H1 (cell line): Measurements from ENCODE around the gene ADCY5. TPM values are rescaled to one million over a fixed set of nuclear protein-coding genes. Genes with fewer than 3 reads are reported as not detected.

Source experiments
- CTCF ChIA-PET: fragments of 300-600 bp; sonication (Branson Sonifier 250); formaldehyde crosslinking; loops from one replicate; lab custom pipeline; 2021; ENCODE audit not compliant: partially characterized antibody; lab: Charles Lee
- POLR2A ChIA-PET: fragments of 300-600 bp; sonication (Branson Sonifier 250); formaldehyde crosslinking; loops from one replicate; lab custom pipeline; 2021; ENCODE audit warnings: inconsistent platforms; ENCODE audit not compliant: partially characterized antibody; lab: Charles Lee
- DNase-seq, 2 experiments: peaks; one replicate each; pipeline versions ENCODE4 v3.0.0 to v3.0.0-alpha.2; 2010 to 2022; ENCODE audit warnings: low spot score in 2 of 2, low read depth in 1 of 2, mixed read lengths in 1 of 2
- FAIRE-seq: peaks from 2 replicates; lab custom pipeline; 2011; peaks lifted over from hg19 to GRCh38; lab: Jason Lieb, UNC
- H2AFZ ChIP-seq: 2 replicates; pipeline ENCODE4 v1.8.1; 2012; ENCODE audit warnings: low read length, inconsistent platforms
- H2AK5ac ChIP-seq: 2 replicates; pipeline ENCODE4 v1.6.1; 2013; ENCODE audit warnings: low read depth, low read length
- H2BK120ac ChIP-seq: replicated peaks from 2 replicates; pipeline ENCODE3; 2013; ENCODE audit warnings: low read depth, low read length, inconsistent platforms
- H2BK12ac ChIP-seq: 2 replicates; pipeline ENCODE4 v1.6.1; 2013; ENCODE audit warnings: low read depth, low read length
- H2BK15ac ChIP-seq: 2 replicates; pipeline ENCODE4 v1.6.1; 2013; ENCODE audit warnings: low read length
- H2BK20ac ChIP-seq: 2 replicates; pipeline ENCODE4 v1.6.1; 2013; ENCODE audit warnings: low read length
- H2BK5ac ChIP-seq: 2 replicates; pipeline ENCODE4 v1.6.1; 2013; ENCODE audit warnings: low read depth, low read length
- H3K14ac ChIP-seq: 2 replicates; pipeline ENCODE4 v1.6.1; 2013; ENCODE audit warnings: inconsistent platforms; ENCODE audit not compliant: insufficient read length
- H3K18ac ChIP-seq: 2 replicates; pipeline ENCODE4 v1.6.1; 2013; ENCODE audit warnings: low read length; ENCODE audit errors: extremely low read depth
- H3K23ac ChIP-seq: 2 replicates; pipeline ENCODE4 v1.6.1; 2013; ENCODE audit warnings: inconsistent platforms; ENCODE audit not compliant: insufficient read length
- H3K23me2 ChIP-seq: 2 replicates; pipeline ENCODE4 v1.6.1; 2013; ENCODE audit warnings: low read depth, low read length
- H3K27ac ChIP-seq: 2 replicates; pipeline ENCODE4 v1.6.1; 2011; ENCODE audit warnings: low read depth, low read length, inconsistent platforms
- H3K27me3 ChIP-seq, 4 experiments: replicated peaks in 1 of 4; 1 replicate in 1 of 4; 2 replicates in 3 of 4; pipeline versions ENCODE4 v1.6.1 to v1.8.1; 2011 to 2013; ENCODE audit warnings: low read length in 3 of 4, mild to moderate bottlenecking in 3 of 4, inconsistent platforms in 2 of 4, mixed read lengths in 2 of 4, moderate library complexity in 1 of 4; ENCODE audit not compliant: control insufficient read depth in 3 of 4, insufficient read depth in 3 of 4; ENCODE audit errors: extremely low read depth in 1 of 4
- H3K36me3 ChIP-seq, 4 experiments: 2 replicates each; pipeline versions ENCODE4 v1.6.1 to v1.8.1; 2011 to 2013; ENCODE audit warnings: mild to moderate bottlenecking in 4 of 4, low read length in 3 of 4, moderate library complexity in 2 of 4, control low read depth in 1 of 4, inconsistent platforms in 1 of 4; ENCODE audit not compliant: insufficient read depth in 4 of 4, control insufficient read depth in 2 of 4
- H3K4ac ChIP-seq: replicated peaks from 2 replicates; pipeline ENCODE3; 2013; ENCODE audit warnings: low read length, low read depth, mixed read lengths, inconsistent platforms; ENCODE audit not compliant: insufficient read length
- H3K4me1 ChIP-seq, 4 experiments: replicated peaks in 1 of 4; 1 replicate in 1 of 4; 2 replicates in 3 of 4; pipeline versions ENCODE4 v1.6.1 to v1.8.1; 2011 to 2013; ENCODE audit warnings: low read length in 3 of 4, inconsistent platforms in 2 of 4, mixed read lengths in 1 of 4; ENCODE audit not compliant: insufficient read depth in 4 of 4, control insufficient read depth in 3 of 4
- H3K4me2 ChIP-seq, 2 experiments: 2 replicates each; pipeline versions ENCODE4 v1.6.1 to v1.8.1; 2011 to 2013; ENCODE audit warnings: low read depth in 2 of 2, low read length in 2 of 2, control low read depth in 1 of 2, inconsistent platforms in 1 of 2, mild to moderate bottlenecking in 1 of 2; ENCODE audit not compliant: insufficient read depth in 1 of 2
- H3K4me3 ChIP-seq, 4 experiments: fragments of 200-600, 300-600 bp in 1 of 4; sonication (generic), shearing (Covaris generic), sonication (Bioruptor Twin) in 1 of 4; 2 replicates each; pipeline versions ENCODE4 v1.5.1 to v1.8.1; 2011 to 2016; ENCODE audit warnings: low read length in 4 of 4, low read depth in 3 of 4, control low read depth in 2 of 4, inconsistent platforms in 2 of 4, mild to moderate bottlenecking in 2 of 4, mixed read lengths in 1 of 4, moderate library complexity in 1 of 4; ENCODE audit not compliant: insufficient read depth in 2 of 4; ENCODE audit errors: extremely low read depth in 1 of 4
- H3K56ac ChIP-seq: replicated peaks from 2 replicates; pipeline ENCODE3; 2013; ENCODE audit warnings: low read depth, mild to moderate bottlenecking, mixed read lengths, low read length, inconsistent platforms; ENCODE audit not compliant: insufficient read length
- H3K79me1 ChIP-seq: 2 replicates; pipeline ENCODE4 v1.6.1; 2013; ENCODE audit warnings: low read depth, low read length, control low read depth
- H3K79me2 ChIP-seq, 2 experiments: 2 replicates each; pipeline versions ENCODE4 v1.6.1 to v1.8.1; 2012 to 2013; ENCODE audit warnings: low read length in 2 of 2, mild to moderate bottlenecking in 2 of 2, inconsistent platforms in 1 of 2; ENCODE audit not compliant: insufficient read depth in 2 of 2, control insufficient read depth in 1 of 2
- H3K9ac ChIP-seq, 4 experiments: replicated peaks in 1 of 4; 1 replicate in 1 of 4; 2 replicates in 3 of 4; pipeline versions ENCODE4 v1.6.1 to v1.8.1; 2011 to 2013; ENCODE audit warnings: low read depth in 3 of 4, low read length in 3 of 4, control low read depth in 2 of 4, mild to moderate bottlenecking in 2 of 4, moderate library complexity in 2 of 4, inconsistent platforms in 1 of 4; ENCODE audit errors: extremely low read depth in 1 of 4
- H3K9me3 ChIP-seq, 2 experiments: 2 replicates each; pipeline versions ENCODE4 v1.6.1 to v1.8.1; 2012 to 2013; ENCODE audit warnings: mild to moderate bottlenecking in 2 of 2, moderate library complexity in 2 of 2, control low read depth in 1 of 2, inconsistent platforms in 1 of 2, low read depth in 1 of 2, low read length in 1 of 2, mixed read lengths in 1 of 2; ENCODE audit not compliant: insufficient read depth in 2 of 2
- H4K20me1 ChIP-seq, 2 experiments: replicated peaks in 1 of 2; 2 replicates each; pipeline versions ENCODE3 to v1.8.1; 2011 to 2013; ENCODE audit warnings: inconsistent platforms in 2 of 2, low read length in 2 of 2, mild to moderate bottlenecking in 1 of 2; ENCODE audit not compliant: insufficient read depth in 2 of 2, control insufficient read depth in 1 of 2
- H4K5ac ChIP-seq: 2 replicates; pipeline ENCODE4 v1.6.1; 2013; ENCODE audit warnings: low read length, low read depth, mixed read lengths, inconsistent platforms; ENCODE audit not compliant: insufficient read length
- H4K8ac ChIP-seq: 2 replicates; pipeline ENCODE4 v1.8.0; 2013; ENCODE audit warnings: mild to moderate bottlenecking, moderate library complexity, low read length, inconsistent platforms; ENCODE audit not compliant: insufficient read depth; ENCODE audit errors: extremely low read depth
- H4K91ac ChIP-seq: replicated peaks from 2 replicates; pipeline ENCODE3; 2013; ENCODE audit warnings: low read length, mixed read lengths, inconsistent platforms; ENCODE audit not compliant: insufficient read length
- E2F6 ChIP-seq: IDR thresholded peaks from 2 replicates; pipeline ENCODE4 v1.6.1; 2012; ENCODE audit warnings: inconsistent platforms
- EGR1 ChIP-seq: IDR thresholded peaks from 2 replicates; pipeline ENCODE4 v1.6.1; 2011; ENCODE audit warnings: low read depth, low read length, borderline replicate concordance
- EZH2 ChIP-seq: fragments of 200-600 bp; sonication (generic); IDR thresholded peaks from 2 replicates; pipeline ENCODE4 v1.7.1; 2012; ENCODE audit warnings: low read depth, mild to moderate bottlenecking, moderate library complexity, low read length, inconsistent platforms; ENCODE audit not compliant: severe bottlenecking
- POLR2A ChIP-seq, 2 experiments: IDR thresholded peaks; 1 replicate in 1 of 2; 2 replicates in 1 of 2; pipeline ENCODE4 v1.6.1; 2011; ENCODE audit warnings: low read depth in 2 of 2, low read length in 2 of 2, mild to moderate bottlenecking in 2 of 2; ENCODE audit errors: control extremely low read depth in 1 of 2
- RNF2 ChIP-seq: fragments of 200-900, 300-1000 bp; sonication (generic); IDR thresholded peaks from 2 replicates; pipeline ENCODE4 v1.7.1; 2016; ENCODE audit warnings: borderline replicate concordance, low read depth, mild to moderate bottlenecking, antibody characterized with exemption, low read length; ENCODE audit not compliant: poor library complexity, severe bottlenecking; ENCODE audit errors: missing control alignments
- SIRT6 ChIP-seq: IDR thresholded peaks from one replicate; pipeline ENCODE4 v1.7.1; 2012; ENCODE audit warnings: low read length, inconsistent platforms
- SIX5 ChIP-seq: IDR thresholded peaks from 2 replicates; pipeline ENCODE4 v1.6.1; 2011; ENCODE audit warnings: mild to moderate bottlenecking, low read depth, low read length
- WGBS, 2 experiments: shearing (Covaris generic) in 1 of 2; methylation state at CpG; one replicate each; pipeline versions ENCODE4 v1.1.6 to v1.1.7; 2013 to 2015; ENCODE audit warnings: low lambda C conversion rate in 2 of 2, mixed read lengths in 2 of 2, inconsistent platforms in 1 of 2, low coverage in 1 of 2, missing lambda C conversion rate in 1 of 2; ENCODE audit not compliant: insufficient replicate concordance in 2 of 2, insufficient coverage in 1 of 2, insufficient read length in 1 of 2; ENCODE audit errors: extremely low coverage in 1 of 2, missing lambda C conversion rate in 1 of 2; 5-methylcytosine and 5-hydroxymethylcytosine counted together
- polyA plus RNA-seq, 7 experiments: library from polyadenylated mRNA; depleted of rRNA in 3 of 7; stranded (reverse) in 5 of 7; unstranded in 2 of 7; fragments of >200 nt in 5 of 7; fragments of 200-250 nt in 2 of 7; gene quantifications; 1 replicate in 5 of 7; 2 replicates in 1 of 7; 4 replicates in 1 of 7; pipeline versions ENCODE4 v1.2.1 to v1.2.3, GENCODE V29; 2011 to 2013; ENCODE audit warnings: missing spikeins in 2 of 7, mixed read lengths in 2 of 7
- total RNA-seq: library from RNA; stranded (reverse); fragmentation: NEBNext Ultra II Directional; extraction: Animal tissue kit (Norgen Biotek cat#: 25700); gene quantifications from 2 replicates; pipeline ENCODE4 v1.2.1, GENCODE V29; 2021
- TF ChIP-seq, protein P1 (sequence below): IDR thresholded peaks from 2 replicates; pipeline ENCODE4 v1.6.1; 2011; ENCODE audit warnings: low read length, improper control_type of control experiment

ADCY5 gene
- total and polyA plus RNA-seq, 2 of the 8 experiments (the other 6 are each of a cell fraction or from before 2014, with no cell fraction given): 18.9 to 40.8 TPM

DNA sequence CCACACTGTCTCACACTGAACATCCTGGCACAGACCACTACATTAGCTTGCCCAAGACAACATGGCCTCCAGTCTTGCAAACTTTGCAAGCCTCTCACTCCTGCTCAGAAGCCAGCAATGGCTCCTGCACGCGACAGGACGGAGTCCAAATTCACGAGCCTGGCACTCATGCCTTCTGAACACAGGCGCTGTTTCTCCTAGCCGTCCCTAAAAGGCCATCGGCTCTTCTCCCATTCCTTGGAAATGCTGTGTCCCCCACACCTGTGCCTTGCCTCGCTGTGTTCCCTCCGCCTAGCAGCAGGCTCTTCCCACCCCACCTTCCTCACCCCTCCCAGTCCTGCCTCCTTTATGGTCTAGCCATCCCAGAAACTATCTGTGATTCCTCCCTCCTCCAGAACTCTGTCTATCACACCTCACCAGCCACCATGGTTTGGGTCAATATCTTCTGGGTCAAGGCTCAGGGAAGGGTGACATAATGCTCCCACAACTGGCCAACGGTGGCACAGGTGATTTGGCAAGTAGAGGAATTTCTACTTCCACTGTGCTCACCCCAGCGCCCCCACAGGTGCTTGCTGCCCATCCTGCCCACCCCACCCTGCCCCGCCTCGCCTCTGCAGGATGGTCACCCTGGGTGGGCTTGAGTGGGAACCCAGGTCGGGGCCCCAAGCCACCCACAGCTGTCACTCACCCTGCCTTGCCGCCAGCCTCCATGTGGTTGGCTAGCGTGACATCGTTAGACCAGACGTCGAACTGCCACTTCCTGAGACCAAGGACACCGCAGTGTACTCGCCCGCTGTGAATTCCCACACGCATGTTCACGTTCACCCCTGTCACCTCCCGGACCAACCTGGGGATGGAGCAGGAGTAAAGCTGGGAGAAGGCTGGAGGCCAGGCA is 120.7 kb downstream of the ADCY5 start:
- Histone ChIP-seq H3K9ac (no peak overlapping the region), H3K18ac (no peak overlapping the region)

More for the DNA sequence above, 120.7 kb downstream of the ADCY5 start:
- Histone ChIP-seq H3K4ac (no peak overlapping the region), H2BK120ac (no peak overlapping the region), H4K91ac (peak overlapping the region; percentile 25), H4K20me1 (peaks cover 0 to 3% of the 10 kb centered on the region in 2 experiments)
- no peak for TF ChIP-seq POLR2A (IDR thresholded peaks at IDR 0.05; ENCODE audit: control extremely low read depth in 1 of 2, low read depth in 2 of 2, low read length in 2 of 2)
- no peak for TF ChIP-seq EZH2
- no peak for TF ChIP-seq SIRT6
- TF ChIP-seq, protein P1, sequence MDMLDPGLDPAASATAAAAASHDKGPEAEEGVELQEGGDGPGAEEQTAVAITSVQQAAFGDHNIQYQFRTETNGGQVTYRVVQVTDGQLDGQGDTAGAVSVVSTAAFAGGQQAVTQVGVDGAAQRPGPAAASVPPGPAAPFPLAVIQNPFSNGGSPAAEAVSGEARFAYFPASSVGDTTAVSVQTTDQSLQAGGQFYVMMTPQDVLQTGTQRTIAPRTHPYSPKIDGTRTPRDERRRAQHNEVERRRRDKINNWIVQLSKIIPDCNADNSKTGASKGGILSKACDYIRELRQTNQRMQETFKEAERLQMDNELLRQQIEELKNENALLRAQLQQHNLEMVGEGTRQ: no peak
- TF ChIP-seq E2F6: no peak
- TF ChIP-seq RNF2: no peak
- TF ChIP-seq SIX5: no peak
- no peak for TF ChIP-seq EGR1
- TF ChIP-seq, all 59 proteins: peak for 0
- peak overlapping the region; percentile 88 for H2AK5ac ChIP-seq
- no peaks in the 10 kb centered on the region for H3K79me1 ChIP-seq
- ChIA-PET CTCF (interaction anchor here (0.5 to 22.2 kb wide), 23 partner anchors 8 to 1238 kb away, joined by 3 to 245 read pairs (median 12); no protein-coding TSS in a partner anchor), POLR2A (no interaction called here)
- no peak overlapping the region for H2AFZ ChIP-seq
- H2BK15ac ChIP-seq: no peak overlapping the region
- H3K36me3 ChIP-seq: no peaks in the 10 kb centered on the region
- H3K27ac ChIP-seq: no peak overlapping the region
- no peak overlapping the region for H3K4me2 ChIP-seq
- 0 out of 2 replicates have a peak overlapping the region, but pooled peaks have one; percentile 82 for H4K8ac ChIP-seq
- H3K27me3 ChIP-seq: no peaks in the 10 kb centered on the region
- H2BK12ac ChIP-seq: no peak overlapping the region; the same call in 1 of the 2 replicates
- no peaks in the 10 kb centered on the region for H3K79me2 ChIP-seq
- 0 out of 2 replicates have a peak overlapping the region, but pooled peaks have one; percentile 61 for H2BK20ac ChIP-seq
- no peak overlapping the region for H4K5ac ChIP-seq
- 82% methylated on average over 22 of the region's 25 CpGs; no CpG with 5 or more reads in 1 of the 2 experiments for WGBS, 2 experiments
- H3K56ac ChIP-seq: no peak overlapping the region
- H3K23me2 ChIP-seq: no peaks in the 10 kb centered on the region
- no peak overlapping the region for H3K4me3 ChIP-seq
- no peak overlapping the region for H3K14ac ChIP-seq
- no peak overlapping the region for H3K23ac ChIP-seq
- H2BK5ac ChIP-seq: no peak overlapping the region
- DNase-seq: no peak
- FAIRE-seq: no peak
- H3K9me3 ChIP-seq: no peaks in the 10 kb centered on the region
- H3K4me1 ChIP-seq: peaks cover 0 to 5% (median 1%) of the 10 kb centered on the region in 4 experiments; a peak in 2 of 7 replicates
